ENCODE results near the gene DEXI. TPM values are rescaled to one million over a fixed set of nuclear protein-coding genes. Genes with fewer than 3 reads are reported as not detected.
A peak's percentile ranks its signal among the peaks of the same experiment; 100 is the strongest.

DEXI gene
- total RNA-seq, 2 donors from 2014 or later, result 29.8 to 51.1 TPM

GRCh38 chr16:10938321-10938720, 3.9 kb downstream of the DEXI start:
- Histone ChIP-seq H3K36me3 (replicated peaks in 1 of 2; ENCODE audit: insufficient read depth in 1 of 2, low read depth in 2 of 2) (no peaks in the 10 kb centered on the region), H3K4me1 (peaks cover 81% of the 10 kb centered on the region), H3K27ac (peak overlapping the region in 1 of 4 donors; percentile 5), H3K9me3 (no peaks in the 10 kb centered on the region), H3K27me3 (no peaks in the 10 kb centered on the region), H3K4me3 (no peak overlapping the region)
- 67 to 75% methylated on average over 7 of the region's 7 CpGs for WGBS, 2 donors
- TF ChIP-seq CTCF (IDR thresholded peaks at IDR 0.05) (no peak), POLR2A (IDR thresholded peaks at IDR 0.05) (no peak)
- DNase-seq, result no peak
- ATAC-seq, result no peak
- intact Hi-C loops (cut with DNase I), result no loop called here

GRCh38 chr16:10937068-10937859, 5.0 kb downstream of the DEXI start:
- no peak for ATAC-seq

GRCh38 chr16:10936272-10936984, 5.8 kb downstream of the DEXI start:
- intact Hi-C loops (cut with DNase I), result no loop called here
- TF ChIP-seq POLR2A (IDR thresholded peaks at IDR 0.05) (no peak), CTCF (IDR thresholded peaks at IDR 0.05) (no peak)
- 65 to 70% methylated on average over 8 of the region's 8 CpGs for WGBS, 2 donors
- no peaks in the 10 kb centered on the region for H3K9me3 ChIP-seq
- peaks cover 72% of the 10 kb centered on the region for H3K4me1 ChIP-seq
- no peak overlapping the region for H3K27ac ChIP-seq
- ATAC-seq (no peak), DNase-seq (no peak)
- H3K4me3 ChIP-seq, result no peak overlapping the region
- H3K27me3 ChIP-seq, result no peaks in the 10 kb centered on the region
- H3K36me3 ChIP-seq (replicated peaks in 1 of 2; ENCODE audit: insufficient read depth in 1 of 2, low read depth in 2 of 2), result no peaks in the 10 kb centered on the region

More at GRCh38 chr16:10937068-10937859, 5.0 kb downstream of the DEXI start:
- no peak overlapping the region for H3K4me3 ChIP-seq
- intact Hi-C loops (cut with DNase I), result no loop called here
- 26 to 34% methylated on average over 11 of the region's 11 CpGs for WGBS, 2 donors
- TF ChIP-seq POLR2A (IDR thresholded peaks at IDR 0.05) (no peak), CTCF (IDR thresholded peaks at IDR 0.05) (no peak)
- peaks cover 72% of the 10 kb centered on the region for H3K4me1 ChIP-seq
- H3K36me3 ChIP-seq (replicated peaks in 1 of 2; ENCODE audit: insufficient read depth in 1 of 2, low read depth in 2 of 2), result no peaks in the 10 kb centered on the region
- no peaks in the 10 kb centered on the region for H3K27me3 ChIP-seq
- H3K9me3 ChIP-seq, result no peaks in the 10 kb centered on the region
- H3K27ac ChIP-seq, result peak overlapping the region in 2 of 4 donors; percentile 14 to 57
- peak in 3 of 4 donors; percentile 41 to 53 (median 44) for DNase-seq

GRCh38 chr16:10935226-10935915, 6.9 kb downstream of the DEXI start:
- intact Hi-C loops (cut with DNase I), result no loop called here
- Histone ChIP-seq H3K27ac (no peak overlapping the region), H3K36me3 (replicated peaks in 1 of 2; ENCODE audit: insufficient read depth in 1 of 2, low read depth in 2 of 2) (no peaks in the 10 kb centered on the region), H3K4me3 (no peak overlapping the region), H3K4me1 (peaks cover 62% of the 10 kb centered on the region), H3K9me3 (no peaks in the 10 kb centered on the region), H3K27me3 (no peaks in the 10 kb centered on the region)
- no peak for TF ChIP-seq CTCF (IDR thresholded peaks at IDR 0.05)
- TF ChIP-seq POLR2A (IDR thresholded peaks at IDR 0.05), result no peak
- ATAC-seq (no peak), DNase-seq (no peak)
- WGBS, 2 donors, result 29 to 33% methylated on average over 7 of the region's 7 CpGs

Data from body of pancreas (tissue), 4 donors.